IgD-negative memory B cell (primary cell): ENCODE measurements around the gene ZNF217. TPM values are rescaled to one million over a fixed set of nuclear protein-coding genes. Genes with fewer than 3 reads are reported as not detected.
A peak's percentile ranks its signal among the peaks of the same experiment; 100 is the strongest.
"Not testable (repeated sequence)": the region's sequence is repeated elsewhere in the genome, so short reads cannot be mapped to it uniquely, and the experiment has no call there.

Experiments
- H3K27ac Mint-ChIP-seq, 3 donors: one replicate each; pipeline ENCODE4 v1.8.0; 2020 to 2022; ENCODE audit warnings: mild to moderate bottlenecking in 3 of 3, mixed read lengths in 3 of 3, moderate library complexity in 1 of 3
- H3K27me3 Mint-ChIP-seq: one replicate; pipeline ENCODE4 v1.8.0; 2021; ENCODE audit warnings: mixed read lengths
- H3K36me3 Mint-ChIP-seq: one replicate; pipeline ENCODE4 v1.8.0; 2020; ENCODE audit warnings: mild to moderate bottlenecking, mixed read lengths
- H3K4me1 Mint-ChIP-seq, 3 donors: one replicate each; pipeline ENCODE4 v1.8.0; 2020 to 2022; ENCODE audit warnings: mixed read lengths in 3 of 3, mild to moderate bottlenecking in 1 of 3
- H3K4me3 Mint-ChIP-seq, 4 donors: one replicate each; pipeline ENCODE4 v1.8.0; 2020 to 2022; ENCODE audit warnings: mild to moderate bottlenecking in 4 of 4, mixed read lengths in 4 of 4, moderate library complexity in 3 of 4
- H3K9me3 Mint-ChIP-seq, 3 donors: one replicate each; pipeline ENCODE4 v1.8.0; 2020 to 2021; ENCODE audit warnings: mixed read lengths in 3 of 3, mild to moderate bottlenecking in 1 of 3
- polyA plus RNA-seq: library from polyadenylated mRNA; unstranded; fragments of 300-500 nt; fragmentation: Illumina TruSeq; gene quantifications from one replicate; pipeline ENCODE4 v1.2.3, GENCODE V29; 2021

Gene ZNF217
- polyA plus RNA-seq, 1 donor from 2014 or later: 29.9 TPM

DNA sequence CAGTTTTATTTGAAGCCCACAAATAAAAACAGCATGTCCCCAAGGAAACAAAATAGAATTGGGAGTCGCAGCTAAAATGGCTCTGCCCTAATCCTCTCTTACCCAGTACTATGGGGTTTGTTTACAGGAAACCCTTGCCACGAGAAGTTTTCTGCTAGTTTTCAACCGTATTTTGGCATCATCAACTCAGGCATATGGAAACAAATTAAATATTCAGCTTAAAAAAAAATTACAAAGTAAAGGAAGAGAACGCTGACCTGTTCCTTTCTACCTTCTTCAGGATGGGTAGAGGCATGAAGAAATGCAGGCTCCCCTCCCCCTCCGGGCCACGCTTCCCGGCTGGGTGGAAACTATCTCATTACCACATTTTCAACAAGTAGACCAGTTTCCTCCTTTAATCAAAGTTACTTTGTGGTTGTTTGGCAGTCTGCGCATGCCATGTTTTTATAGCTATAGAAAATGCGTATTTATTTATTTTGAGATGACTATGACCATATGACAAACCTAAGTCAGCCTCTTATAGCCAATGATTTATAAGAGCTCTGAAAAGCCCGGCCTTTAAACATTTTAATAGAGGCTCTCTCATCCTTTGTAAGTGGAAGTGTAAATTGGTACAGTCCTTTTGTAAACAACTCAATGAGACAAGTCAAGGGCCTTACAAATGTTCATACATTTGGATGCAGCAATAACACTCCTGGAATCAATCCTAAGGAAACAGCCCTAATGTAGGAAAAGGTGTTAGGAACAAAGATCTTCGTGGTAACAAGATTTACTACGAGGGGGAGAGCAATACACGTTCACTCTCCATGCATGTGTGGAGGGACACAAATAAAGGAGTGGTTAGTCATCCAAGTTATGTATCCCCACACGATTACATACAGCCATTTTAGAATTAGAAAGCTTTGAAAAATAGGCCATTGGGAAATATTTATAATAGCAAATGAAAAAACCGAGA lies 16.1 kb upstream of the ZNF217 start:
- Mint-ChIP-seq H3K27me3 (no peaks in the 10 kb centered on the region), H3K9me3 (no peaks in the 10 kb centered on the region), H3K27ac (peak overlapping the region; percentile 92 to 93 (median 92)), H3K4me1 (peaks cover 20 to 23% (median 22%) of the 10 kb centered on the region in 3 donors), H3K4me3 (peak overlapping the region; percentile 79 to 93 (median 87)), H3K36me3 (no peaks in the 10 kb centered on the region)

DNA sequence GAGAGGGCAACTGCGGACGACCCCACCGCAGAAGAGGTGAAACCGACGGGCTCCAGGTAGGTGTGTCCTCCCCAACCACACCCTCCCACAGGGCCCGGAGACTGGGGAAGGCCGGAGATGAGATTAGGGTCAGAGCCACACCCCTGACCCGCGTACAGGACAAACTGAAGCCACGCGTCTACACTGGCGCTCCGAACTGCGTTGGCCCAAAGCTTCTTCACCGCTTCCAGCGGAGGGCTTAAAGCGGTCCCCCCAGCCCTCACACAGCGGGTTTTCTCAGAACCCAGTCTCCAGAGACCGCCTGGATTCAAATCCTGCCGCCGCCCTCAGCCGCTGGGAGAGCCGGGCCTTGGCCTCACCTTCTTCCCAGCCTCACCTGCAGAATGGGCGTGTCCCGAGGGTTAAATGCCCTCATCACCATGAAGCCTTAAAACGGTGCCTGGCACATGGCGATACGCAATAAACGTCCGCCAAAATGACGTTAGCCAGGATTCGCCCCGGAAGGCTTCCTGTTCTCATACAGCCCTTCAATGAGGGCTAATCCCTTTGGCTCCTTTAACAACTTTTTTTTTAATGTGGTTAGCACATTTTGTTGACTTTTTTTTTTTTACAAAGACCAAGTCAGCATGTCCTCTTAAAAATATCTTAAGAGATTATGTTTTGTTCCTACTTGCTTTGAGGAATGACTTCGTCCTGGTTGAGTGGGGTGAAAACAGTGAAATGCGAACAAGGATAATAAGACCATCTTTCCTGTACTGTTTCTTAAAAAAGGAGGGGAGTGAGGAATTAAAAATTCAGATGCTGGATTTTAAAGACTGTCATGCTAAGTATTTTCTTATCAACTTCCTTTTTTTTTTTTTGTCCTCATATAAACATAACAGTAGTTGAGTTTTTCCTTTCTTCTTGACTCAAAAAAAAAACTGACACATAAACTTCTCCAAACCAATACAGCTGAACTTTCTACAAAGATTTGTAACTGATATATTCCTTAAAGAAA lies 15.1 kb upstream of the ZNF217 start:
- Mint-ChIP-seq H3K27ac (peak overlapping the region; percentile 92 to 93 (median 92)), H3K4me1 (peaks cover 20 to 22% (median 22%) of the 10 kb centered on the region in 3 donors), H3K4me3 (peak overlapping the region; percentile 79 to 93 (median 87)), H3K36me3 (no peaks in the 10 kb centered on the region), H3K9me3 (no peaks in the 10 kb centered on the region), H3K27me3 (no peaks in the 10 kb centered on the region)

DNA sequence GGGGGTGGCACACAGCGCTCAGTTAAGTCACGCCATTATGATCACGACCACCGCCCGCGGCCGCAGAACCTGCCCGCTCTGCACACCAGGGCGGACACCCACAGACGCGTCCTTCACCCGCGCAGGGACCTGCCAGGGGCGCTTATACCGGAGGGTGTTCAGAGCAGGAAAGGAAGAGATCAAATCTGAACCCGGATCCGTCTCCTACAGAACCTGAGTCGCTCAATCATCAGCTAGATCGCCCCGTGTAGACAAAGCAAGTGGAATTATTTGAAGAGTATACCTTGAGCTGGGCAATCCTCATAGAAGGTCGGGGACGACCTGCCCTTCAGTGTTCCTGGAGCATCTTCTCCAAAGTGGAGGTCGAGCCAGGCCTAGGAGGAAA lies 14.4 kb upstream of the ZNF217 start:
- no peaks in the 10 kb centered on the region for H3K36me3 Mint-ChIP-seq
- peak overlapping the region; percentile 18 to 66 (median 53) for H3K4me3 Mint-ChIP-seq
- peaks cover 20 to 24% (median 20%) of the 10 kb centered on the region in 3 donors for H3K4me1 Mint-ChIP-seq
- H3K27ac Mint-ChIP-seq: peak overlapping the region; percentile 31 to 92 (median 57)
- H3K9me3 Mint-ChIP-seq: no peaks in the 10 kb centered on the region
- no peaks in the 10 kb centered on the region for H3K27me3 Mint-ChIP-seq

DNA sequence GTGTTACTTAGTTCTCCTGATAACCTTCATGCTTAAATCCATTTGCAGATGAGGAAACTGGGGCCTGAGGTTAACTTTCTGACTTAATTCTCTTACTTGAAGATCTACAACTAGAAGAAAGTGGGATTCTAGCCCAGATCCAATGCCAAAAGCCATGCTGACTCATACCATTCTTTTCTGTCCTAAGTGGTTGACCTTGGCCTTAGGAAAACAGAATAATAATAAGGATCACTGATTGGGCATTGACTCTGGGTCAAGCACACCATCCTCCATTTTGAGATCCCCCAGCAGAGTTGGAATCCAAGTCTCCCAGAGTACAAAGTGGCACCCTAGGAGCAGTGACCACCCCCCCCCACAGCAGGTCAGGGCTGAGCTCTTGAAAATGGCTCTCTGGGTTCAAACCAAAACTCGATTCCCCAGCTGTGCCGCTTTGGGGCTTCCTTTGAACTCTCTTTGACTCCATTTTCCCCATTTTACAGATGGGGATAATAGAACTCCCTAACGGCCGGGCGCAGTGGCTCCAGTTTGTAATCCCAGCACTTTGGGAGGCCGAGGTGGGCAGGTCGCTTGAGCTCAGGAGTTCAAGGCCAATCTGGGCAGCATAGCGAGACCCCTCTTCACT lies 12.8 kb upstream of the ZNF217 start:
- Mint-ChIP-seq H3K27ac (no peak overlapping the region), H3K4me3 (no peak overlapping the region)

DNA sequence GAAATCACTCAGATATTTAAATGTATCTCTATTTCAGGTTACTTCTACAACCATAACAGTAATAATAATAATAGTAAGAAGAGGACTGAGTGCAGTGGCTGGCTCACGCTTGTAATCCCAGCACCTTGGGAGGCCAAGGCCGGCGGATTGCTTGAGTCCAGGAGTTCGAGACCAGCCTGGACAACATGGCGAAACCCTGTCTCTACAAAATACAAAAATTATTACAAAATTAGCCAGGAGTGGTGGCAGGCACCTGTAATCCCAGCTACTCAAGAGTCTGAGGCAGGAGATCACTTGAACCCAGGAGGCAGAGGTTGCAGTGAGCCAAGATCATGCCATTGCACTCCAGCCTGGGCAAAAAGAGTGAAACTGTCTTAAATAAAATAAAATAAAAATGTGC lies 11.8 kb upstream of the ZNF217 start:
- not testable (repeated sequence) for H3K4me3 Mint-ChIP-seq, H3K27me3 Mint-ChIP-seq, H3K36me3 Mint-ChIP-seq, H3K27ac Mint-ChIP-seq, H3K9me3 Mint-ChIP-seq
- peaks cover 15 to 26% (median 20%) of the 10 kb centered on the region in 3 donors for H3K4me1 Mint-ChIP-seq

More for the DNA sequence above, 12.8 kb upstream of the ZNF217 start:
- H3K36me3 Mint-ChIP-seq: no peaks in the 10 kb centered on the region
- no peaks in the 10 kb centered on the region for H3K27me3 Mint-ChIP-seq
- H3K9me3 Mint-ChIP-seq: no peaks in the 10 kb centered on the region
- H3K4me1 Mint-ChIP-seq: peaks cover 18 to 26% (median 20%) of the 10 kb centered on the region in 3 donors

DNA sequence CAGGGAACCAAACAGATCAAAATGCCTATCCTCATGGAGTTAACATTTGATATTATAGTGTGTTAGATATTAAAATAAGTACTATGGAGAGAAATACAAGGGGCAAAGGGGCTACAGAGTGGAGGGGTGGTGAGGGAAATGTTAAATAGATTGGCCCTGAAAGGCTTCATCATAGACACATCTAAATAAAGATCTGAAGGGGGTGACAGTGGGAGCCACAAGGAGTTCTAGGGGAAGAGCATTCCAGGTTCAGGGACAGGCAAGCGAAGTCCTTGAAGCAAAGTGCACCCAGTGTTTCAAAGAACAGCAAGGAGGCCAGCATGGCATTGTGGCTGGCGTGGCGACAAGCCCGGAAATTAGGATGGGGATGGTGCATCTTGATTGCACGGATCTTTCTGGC lies 11.2 kb upstream of the ZNF217 start:
- not testable (repeated sequence) for H3K27me3 Mint-ChIP-seq, H3K36me3 Mint-ChIP-seq, H3K27ac Mint-ChIP-seq, H3K9me3 Mint-ChIP-seq
- H3K4me3 Mint-ChIP-seq: peak overlapping the region in 1 of 4 donors; percentile 41
- H3K4me1 Mint-ChIP-seq: peaks cover 11 to 23% (median 16%) of the 10 kb centered on the region in 3 donors

DNA sequence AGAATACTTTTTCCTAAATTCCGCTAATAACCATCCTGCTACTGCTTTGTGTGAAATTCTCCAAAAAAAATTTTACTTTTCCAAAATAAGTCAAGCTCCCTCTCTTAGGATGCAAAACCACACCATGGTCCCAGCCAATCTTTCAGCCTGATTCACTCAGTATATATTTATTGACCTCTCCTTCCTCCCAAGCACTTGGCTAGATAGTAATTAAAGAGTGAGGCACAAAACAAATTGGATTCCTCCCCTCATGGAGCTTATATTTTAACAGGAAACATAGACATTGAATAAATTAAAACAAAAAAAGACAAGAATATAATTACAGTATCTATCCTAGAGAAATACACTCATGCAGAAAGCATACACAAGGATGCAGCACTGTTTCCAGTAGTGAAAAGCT lies 9.0 kb upstream of the ZNF217 start:
- Mint-ChIP-seq H3K27ac (peak overlapping the region in 1 of 3 donors; percentile 12), H3K9me3 (no peaks in the 10 kb centered on the region)

DNA sequence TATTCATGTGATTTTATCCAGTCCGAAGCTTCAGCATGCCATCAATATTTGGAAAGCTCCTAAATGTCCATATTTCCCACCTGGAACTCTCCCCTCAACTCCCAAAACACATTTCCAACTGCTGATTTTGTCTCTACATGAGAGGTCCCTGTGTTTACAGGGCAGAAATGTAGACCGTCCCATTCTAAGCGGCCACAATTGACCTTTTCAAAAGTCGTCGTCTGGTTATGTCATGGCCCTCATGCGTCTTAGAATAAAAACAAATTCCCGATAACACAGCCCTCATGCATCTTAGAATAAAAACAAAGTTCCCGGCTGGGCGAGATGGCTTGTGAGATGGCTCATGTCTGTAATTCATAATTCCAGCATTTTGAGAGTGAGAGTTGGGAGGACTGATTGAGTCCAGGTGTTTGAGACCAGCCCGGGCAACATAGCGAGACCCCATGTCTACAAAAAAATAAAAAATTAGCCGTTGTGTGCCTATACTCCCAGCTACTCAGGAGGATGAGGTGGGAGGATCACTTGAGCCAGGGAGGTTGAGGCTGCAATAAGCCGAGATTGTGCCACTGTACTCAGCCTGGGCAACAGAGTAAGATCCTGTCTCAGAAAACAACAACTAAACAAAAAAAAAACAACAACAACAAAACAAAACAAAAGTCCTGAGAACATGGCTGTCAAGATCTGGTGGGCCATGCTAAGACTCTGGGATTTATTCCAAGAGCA lies 6.4 kb upstream of the ZNF217 start:
- no peaks in the 10 kb centered on the region for H3K9me3 Mint-ChIP-seq
- no peaks in the 10 kb centered on the region for H3K27me3 Mint-ChIP-seq
- peaks cover 13 to 35% (median 30%) of the 10 kb centered on the region in 3 donors for H3K4me1 Mint-ChIP-seq
- H3K4me3 Mint-ChIP-seq: peak overlapping the region in 1 of 4 donors; percentile 30
- no peaks in the 10 kb centered on the region for H3K36me3 Mint-ChIP-seq
- peak overlapping the region in 2 of 3 donors; percentile 54 to 74 for H3K27ac Mint-ChIP-seq

More for the DNA sequence above, 9.0 kb upstream of the ZNF217 start:
- Mint-ChIP-seq H3K27me3 (no peaks in the 10 kb centered on the region), H3K4me1 (peaks cover 13 to 19% (median 16%) of the 10 kb centered on the region in 3 donors), H3K4me3 (no peak overlapping the region), H3K36me3 (no peaks in the 10 kb centered on the region)

DNA sequence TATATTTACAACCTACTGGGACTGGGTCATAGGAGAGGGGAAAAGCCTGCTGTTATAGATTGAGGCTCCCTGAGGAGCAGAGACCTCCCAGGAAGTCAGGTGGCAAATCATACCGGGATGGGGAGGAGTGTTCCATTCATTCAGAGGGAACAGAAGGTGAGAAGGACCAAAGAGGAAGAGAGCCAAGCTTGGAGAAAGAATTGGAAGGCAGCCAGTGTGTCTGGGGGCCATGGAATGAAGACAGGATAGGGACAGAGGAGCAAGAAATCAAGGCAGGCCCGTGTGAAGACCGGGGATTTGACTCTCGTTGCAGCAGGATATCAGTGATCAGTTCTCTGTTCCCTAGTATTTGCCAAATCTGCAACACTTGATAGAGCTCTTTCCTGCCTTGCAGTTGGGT lies 5.7 kb upstream of the ZNF217 start:
- Mint-ChIP-seq H3K9me3 (no peaks in the 10 kb centered on the region), H3K4me3 (peak overlapping the region in 2 of 4 donors; percentile 72 to 85), H3K4me1 (peaks cover 13 to 37% (median 32%) of the 10 kb centered on the region in 3 donors), H3K27me3 (no peaks in the 10 kb centered on the region), H3K27ac (peak overlapping the region in 2 of 3 donors; percentile 54 to 95), H3K36me3 (no peaks in the 10 kb centered on the region)

DNA sequence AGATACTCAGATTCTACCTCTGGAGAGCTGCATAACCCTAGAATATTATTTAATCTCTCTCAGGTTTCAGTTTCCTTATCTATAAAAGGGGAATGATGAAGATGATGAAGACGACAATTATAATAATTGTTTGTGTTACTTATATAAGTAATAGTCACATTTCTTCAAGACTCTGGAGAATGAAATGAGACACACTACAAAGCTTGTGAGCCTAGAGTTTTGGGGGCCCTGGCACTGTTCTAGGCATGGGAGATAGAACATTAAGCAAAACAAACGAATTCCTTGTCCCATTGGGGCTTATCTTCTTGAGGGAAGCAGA lies 5.4 kb upstream of the ZNF217 start:
- no peaks in the 10 kb centered on the region for H3K27me3 Mint-ChIP-seq
- peak overlapping the region in 2 of 3 donors; percentile 54 to 95 for H3K27ac Mint-ChIP-seq
- H3K4me1 Mint-ChIP-seq: peaks cover 13 to 37% (median 32%) of the 10 kb centered on the region in 3 donors
- H3K9me3 Mint-ChIP-seq: no peaks in the 10 kb centered on the region
- H3K36me3 Mint-ChIP-seq: no peaks in the 10 kb centered on the region
- H3K4me3 Mint-ChIP-seq: peak overlapping the region in 1 of 4 donors; percentile 85

DNA sequence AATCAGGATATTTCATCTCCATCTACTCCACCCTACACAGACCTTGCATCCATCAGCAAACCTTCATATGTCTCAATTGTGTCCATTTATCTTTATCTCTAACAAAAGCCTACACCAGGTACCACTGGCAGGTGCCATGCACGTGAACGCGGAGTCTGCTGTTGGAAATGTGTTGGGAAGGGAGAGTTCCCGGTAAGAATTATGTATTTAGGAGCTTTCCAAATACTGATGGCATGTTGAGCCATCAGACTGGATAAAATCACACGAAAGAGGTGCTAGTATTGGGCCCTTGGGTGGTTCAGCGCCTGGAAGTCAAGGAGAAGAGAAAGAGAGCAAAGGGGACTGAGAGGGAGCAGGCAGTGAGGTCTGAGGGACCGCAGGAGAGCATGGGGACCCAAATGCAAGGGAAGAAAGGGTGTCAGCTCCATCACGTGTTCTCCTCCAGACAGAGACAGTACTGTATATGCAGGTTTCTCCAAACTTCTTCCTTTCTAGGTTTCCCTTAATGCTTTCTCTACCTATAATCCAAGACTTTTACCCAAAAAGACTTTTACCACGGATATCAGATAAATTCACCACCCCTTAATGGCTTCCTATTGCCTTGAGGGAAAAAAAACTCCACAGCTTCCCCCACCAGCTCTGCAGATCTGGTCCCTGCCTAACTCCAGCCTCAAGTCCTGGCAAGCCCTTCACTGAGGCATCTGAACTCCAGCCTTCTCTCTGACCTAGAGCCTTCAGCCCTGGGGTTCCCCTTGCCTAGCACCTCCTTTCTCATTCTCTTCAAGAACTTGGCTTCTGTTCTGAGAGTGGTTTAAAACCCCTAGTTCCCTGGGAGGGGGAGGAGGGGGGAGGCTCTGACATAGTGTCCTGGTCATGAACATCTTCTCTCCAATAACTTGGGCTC lies 4.8 kb upstream of the ZNF217 start:
- H3K27ac Mint-ChIP-seq: peak overlapping the region in 2 of 3 donors; percentile 32 to 95
- no peaks in the 10 kb centered on the region for H3K36me3 Mint-ChIP-seq
- no peaks in the 10 kb centered on the region for H3K27me3 Mint-ChIP-seq
- H3K4me3 Mint-ChIP-seq: peak overlapping the region in 2 of 4 donors; percentile 75 to 85
- peaks cover 11 to 37% (median 32%) of the 10 kb centered on the region in 3 donors for H3K4me1 Mint-ChIP-seq
- no peaks in the 10 kb centered on the region for H3K9me3 Mint-ChIP-seq

DNA sequence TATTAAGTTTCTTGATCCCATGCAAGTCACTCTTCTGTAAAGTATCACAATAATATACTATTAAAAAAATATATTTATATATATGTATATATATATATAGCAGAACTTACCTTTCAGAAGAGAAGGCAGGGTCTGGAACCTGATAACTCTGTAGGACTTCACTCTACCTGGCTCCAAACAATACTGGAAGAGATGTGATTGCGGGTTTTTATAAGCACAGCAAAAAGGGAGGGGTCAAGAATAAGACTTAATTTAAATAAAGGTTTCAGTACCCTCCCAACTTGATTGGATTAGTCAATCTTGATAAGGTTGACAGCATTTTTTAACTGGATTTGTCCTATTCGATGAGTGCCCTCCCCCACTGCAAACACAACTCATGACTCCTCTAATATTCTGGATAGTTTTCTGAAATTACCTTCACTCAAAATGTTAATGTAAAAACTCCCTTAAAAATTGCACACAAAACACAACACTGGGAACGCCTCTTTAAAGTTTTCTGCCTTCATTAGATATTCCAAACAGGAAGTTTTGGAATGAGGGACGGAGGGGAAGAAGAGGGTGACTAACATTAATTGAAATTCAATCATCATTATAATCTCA lies 4.0 kb upstream of the ZNF217 start:
- Mint-ChIP-seq H3K27me3 (no peaks in the 10 kb centered on the region), H3K4me1 (peaks cover 9 to 37% (median 32%) of the 10 kb centered on the region in 3 donors), H3K27ac (no peak overlapping the region), H3K36me3 (no peaks in the 10 kb centered on the region), H3K4me3 (peak overlapping the region in 1 of 4 donors; percentile 97), H3K9me3 (no peaks in the 10 kb centered on the region)

DNA sequence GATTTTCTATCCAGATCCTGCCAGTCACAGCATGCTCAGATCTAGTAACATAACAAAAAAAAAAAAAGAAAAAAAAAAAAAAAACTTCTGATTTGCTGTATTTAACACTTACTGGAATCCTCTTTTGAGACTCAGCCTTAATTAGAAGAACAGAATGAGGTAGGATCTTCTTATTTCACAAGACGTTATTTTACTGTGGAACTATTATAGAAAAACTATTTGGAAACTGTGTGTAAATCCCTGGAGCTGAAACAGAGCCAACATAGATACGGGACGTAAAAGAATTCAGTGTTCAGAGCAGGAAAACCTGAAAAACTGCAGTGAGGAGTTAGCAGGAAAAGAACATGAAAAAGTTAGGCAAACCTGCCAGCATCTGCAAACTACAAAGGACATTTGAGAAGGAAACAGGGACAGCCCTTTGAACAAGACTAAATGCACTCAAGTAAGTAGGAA lies 3.4 kb upstream of the ZNF217 start:
- Mint-ChIP-seq H3K4me1 (peaks cover 6 to 35% (median 32%) of the 10 kb centered on the region in 3 donors), H3K27me3 (no peaks in the 10 kb centered on the region), H3K9me3 (no peaks in the 10 kb centered on the region), H3K36me3 (no peaks in the 10 kb centered on the region), H3K4me3 (peak overlapping the region in 1 of 4 donors; percentile 97), H3K27ac (peak overlapping the region in 2 of 3 donors; percentile 86 to 97)
